Breast epithelium (tissue), 4 donors: ENCODE results near the gene HOXD9. TPM values are rescaled to one million over a fixed set of nuclear protein-coding genes. Genes with fewer than 3 reads are reported as not detected.

Experiments
- DNase-seq, 2 donors: peaks; one replicate each; pipeline ENCODE4 v3.0.0-alpha.2; 2019; ENCODE audit warnings: low spot score in 2 of 2
- H3K27ac ChIP-seq, 2 donors: fragments of 200-600 bp; sonication (generic) in 1 of 2; one replicate each; pipeline ENCODE4 v1.5.1; 2016 to 2019; ENCODE audit warnings: mild to moderate bottlenecking in 1 of 2
- H3K27me3 ChIP-seq, 2 donors: fragments of 200-600 bp; sonication (generic) in 1 of 2; one replicate each; pipeline versions ENCODE4 v1.5.1 to v1.6.0; 2017 to 2019; ENCODE audit warnings: control low read depth in 1 of 2, mild to moderate bottlenecking in 1 of 2
- H3K36me3 ChIP-seq: fragments of 200-600 bp; one replicate; pipeline ENCODE4 v1.5.1; 2019
- H3K4me1 ChIP-seq, 2 donors: fragments of 200-600 bp; sonication (generic); one replicate each; pipeline ENCODE4 v1.5.1; 2016 to 2019; ENCODE audit warnings: control low read depth in 1 of 2
- H3K4me3 ChIP-seq, 3 donors: fragments of 200-600 bp; sonication (generic); 1 replicate in 2 of 3; 2 replicates in 1 of 3; pipeline ENCODE4 v1.5.1; 2016 to 2019; ENCODE audit warnings: mild to moderate bottlenecking in 3 of 3, moderate library complexity in 2 of 3
- H3K9me3 ChIP-seq, 2 donors: fragments of 200-600 bp; sonication (generic) in 1 of 2; one replicate each; pipeline ENCODE4 v1.5.1; 2016 to 2019; ENCODE audit warnings: control low read depth in 1 of 2
- CTCF ChIP-seq, 3 donors: fragments of 450-650 bp; IDR thresholded peaks; one replicate each; pipeline ENCODE4 v1.5.1; 2016 to 2017; ENCODE audit warnings: antibody characterized with exemption in 3 of 3, mild to moderate bottlenecking in 3 of 3, moderate library complexity in 3 of 3
- POLR2A ChIP-seq: fragments of 450-650 bp; IDR thresholded peaks from one replicate; pipeline ENCODE4 v1.6.1; 2016; ENCODE audit warnings: antibody characterized with exemption, mild to moderate bottlenecking, moderate library complexity
- POLR2AphosphoS5 ChIP-seq, 3 donors: sonication (generic); formaldehyde crosslinking; IDR thresholded peaks; one replicate each; pipeline ENCODE4 v1.6.1; 2017; ENCODE audit warnings: antibody characterized with exemption in 3 of 3
- intact Hi-C: fragments of 100-400 bp; cut with DNase I; formaldehyde crosslinking; loops from one replicate; pipeline ENCODE4 v1.15.1; 2023; ENCODE audit warnings: low total_unique reads
- total RNA-seq, 3 donors: library from RNA; depleted of rRNA; stranded (reverse); fragments of >200 nt; gene quantifications; one replicate each; pipeline ENCODE4 v1.1.0, GENCODE V29; 2016

The HOXD9 gene
- total RNA-seq, 3 donors from 2014 or later, result 2.4 to 17.0 (median 2.8) TPM

GRCh38 chr2:176156301-176156806 is 33.8 kb downstream of the HOXD9 start:
- H3K4me3 ChIP-seq, result no peak overlapping the region
- H3K27ac ChIP-seq, result no peak overlapping the region
- peaks cover 4 to 83% of the 10 kb centered on the region in 2 donors for H3K27me3 ChIP-seq
- TF ChIP-seq POLR2A (no peak), CTCF (IDR thresholded peaks at IDR 0.05) (no peak), POLR2AphosphoS5 (IDR thresholded peaks at IDR 0.05) (no peak)
- no peak for DNase-seq
- H3K9me3 ChIP-seq, result no peaks in the 10 kb centered on the region
- intact Hi-C loops, result loop anchor here (10.0 kb wide), 1 partner anchor 388 kb away; no protein-coding TSS in a partner anchor
- no peaks in the 10 kb centered on the region for H3K36me3 ChIP-seq
- no peaks in the 10 kb centered on the region for H3K4me1 ChIP-seq

GRCh38 chr2:176156807-176157498 is 34.4 kb downstream of the HOXD9 start, which contains the start of gene HOXD3:
Gene HOXD3, plus strand, starts transcription at chr2:176157307. Its CDS starts 11,808 bp downstream, at chr2:176169115.
- Histone ChIP-seq H3K27me3 (peaks cover 0 to 82% of the 10 kb centered on the region in 2 donors), H3K4me1 (no peaks in the 10 kb centered on the region), H3K9me3 (no peaks in the 10 kb centered on the region), H3K27ac (no peak within 1 kb of the TSS), H3K4me3 (peak within 1 kb of the TSS in 2 of 3 donors; percentile 41 to 47), H3K36me3 (no peaks in the 10 kb centered on the region)
- no peak for DNase-seq
- TF ChIP-seq POLR2A (no peak), CTCF (IDR thresholded peaks at IDR 0.05) (no peak), POLR2AphosphoS5 (IDR thresholded peaks at IDR 0.05) (no peak)
- intact Hi-C loops, result loop anchor here (10.0 kb wide), 1 partner anchor 388 kb away; no protein-coding TSS in a partner anchor

- no peaks in the 10 kb centered on the region for H3K36me3 ChIP-seq
- no peak overlapping the region for H3K27ac ChIP-seq
- intact Hi-C loops, result loop anchor here (10.0 kb wide), 1 partner anchor 387 kb away; no protein-coding TSS in a partner anchor
- H3K9me3 ChIP-seq, result no peaks in the 10 kb centered on the region
- peak overlapping the region in 2 of 3 donors; percentile 41 to 47 for H3K4me3 ChIP-seq
- H3K4me1 ChIP-seq, result no peaks in the 10 kb centered on the region
- TF ChIP-seq CTCF (IDR thresholded peaks at IDR 0.05) (no peak), POLR2AphosphoS5 (IDR thresholded peaks at IDR 0.05) (no peak), POLR2A (no peak)
- peaks cover 0 to 82% of the 10 kb centered on the region in 2 donors for H3K27me3 ChIP-seq
- DNase-seq, result no peak
Measured at GRCh38 chr2:176157499-176158185, 35.1 kb downstream of the HOXD9 start.

- Histone ChIP-seq H3K27ac (no peak overlapping the region), H3K36me3 (no peaks in the 10 kb centered on the region), H3K9me3 (no peaks in the 10 kb centered on the region), H3K4me1 (no peaks in the 10 kb centered on the region), H3K27me3 (peaks cover 0 to 82% of the 10 kb centered on the region in 2 donors), H3K4me3 (no peak overlapping the region)
- no peak for TF ChIP-seq CTCF (IDR thresholded peaks at IDR 0.05)
- TF ChIP-seq POLR2AphosphoS5 (IDR thresholded peaks at IDR 0.05), result no peak
- TF ChIP-seq POLR2A, result no peak
- no peak for DNase-seq
- intact Hi-C loops, result loop anchor here (10.0 kb wide), 1 partner anchor 387 kb away; no protein-coding TSS in a partner anchor
Measured at GRCh38 chr2:176158186-176158591, 35.7 kb downstream of the HOXD9 start.
